GM15510 (cell line): ENCODE data around the gene FLNB.

ENCODE experiments used
- POLR2A ChIP-seq: IDR thresholded peaks from 3 replicates; pipeline ENCODE4 v1.6.1; 2011; ENCODE audit warnings: borderline replicate concordance; ENCODE audit not compliant: insufficient read length; ENCODE audit errors: extremely low read depth

FLNB gene

DNA sequence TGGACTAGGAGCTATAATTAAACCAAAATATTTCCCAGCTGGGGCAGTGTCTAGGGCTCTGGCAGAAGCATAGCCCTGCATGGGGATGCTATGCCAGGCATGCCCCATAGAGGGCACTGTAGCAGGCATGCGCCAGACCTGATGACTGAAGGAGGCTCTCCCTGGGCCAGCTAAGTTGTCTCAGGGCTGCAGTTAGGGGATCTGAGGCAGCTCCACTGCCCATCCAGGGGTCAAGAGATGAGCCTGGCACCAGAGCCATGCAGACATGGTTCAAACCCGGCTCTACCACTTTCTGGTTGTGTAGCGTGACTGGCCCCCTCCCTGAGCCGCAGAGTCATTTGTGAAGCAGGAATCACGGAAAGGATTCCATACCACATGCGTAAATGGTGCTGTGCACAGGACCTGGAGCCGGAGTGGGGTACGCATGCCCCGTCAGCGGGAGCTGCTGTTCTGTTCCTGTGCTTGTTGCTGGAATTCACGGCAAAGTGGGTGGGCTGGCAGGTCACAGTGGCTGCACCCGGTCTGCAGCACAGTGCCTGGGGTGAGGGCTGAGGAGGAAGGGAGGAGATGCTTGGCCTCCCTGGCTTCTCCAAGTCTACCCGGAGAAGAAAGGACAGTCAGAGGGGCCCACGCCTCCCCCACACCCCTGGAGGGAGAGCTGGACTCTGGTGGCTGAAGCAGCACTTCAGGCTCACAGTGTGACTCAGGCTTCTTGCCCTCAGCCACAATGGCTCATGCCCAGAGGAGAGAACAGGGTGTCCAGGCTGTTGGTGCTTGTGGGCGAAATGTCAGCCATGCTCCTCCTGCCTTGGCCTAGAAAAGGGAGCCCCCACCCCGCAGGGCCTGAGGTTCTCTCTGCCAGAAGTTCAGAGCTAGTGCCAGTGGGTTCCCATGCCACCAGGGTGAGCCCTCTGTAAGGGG, 159.5 kb downstream of the FLNB start:
- no peak for TF ChIP-seq POLR2A

DNA sequence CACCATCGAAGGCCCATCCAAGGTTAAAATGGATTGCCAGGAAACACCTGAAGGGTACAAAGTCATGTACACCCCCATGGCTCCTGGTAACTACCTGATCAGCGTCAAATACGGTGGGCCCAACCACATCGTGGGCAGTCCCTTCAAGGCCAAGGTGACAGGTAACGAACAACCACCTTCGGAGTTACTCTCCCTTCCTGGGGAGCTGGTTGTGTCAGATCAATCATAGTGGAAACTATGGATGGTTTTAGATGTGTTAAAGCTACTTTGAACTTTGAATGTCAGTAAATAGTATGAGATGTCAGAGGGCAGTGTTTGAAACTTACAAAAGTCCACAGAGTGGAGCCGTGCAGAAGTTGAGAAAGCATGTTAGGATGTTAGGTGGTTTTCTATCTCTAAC, 160.3 kb downstream of the FLNB start:
- TF ChIP-seq POLR2A = no peak

DNA sequence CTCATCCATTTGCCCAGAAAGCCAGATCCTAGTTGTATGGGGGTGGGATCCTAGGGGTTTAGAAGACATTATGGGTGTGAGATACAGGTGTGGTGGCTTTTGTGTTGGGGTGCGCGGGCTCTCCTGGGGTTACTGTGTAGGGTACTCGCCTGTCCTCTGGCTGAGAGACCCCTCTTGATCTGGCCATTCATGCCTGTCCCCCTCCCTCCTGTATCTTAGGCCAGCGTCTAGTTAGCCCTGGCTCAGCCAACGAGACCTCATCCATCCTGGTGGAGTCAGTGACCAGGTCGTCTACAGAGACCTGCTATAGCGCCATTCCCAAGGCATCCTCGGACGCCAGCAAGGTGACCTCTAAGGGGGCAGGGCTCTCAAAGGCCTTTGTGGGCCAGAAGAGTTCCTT, 161.1 kb downstream of the FLNB start:
- TF ChIP-seq POLR2A = no peak

DNA sequence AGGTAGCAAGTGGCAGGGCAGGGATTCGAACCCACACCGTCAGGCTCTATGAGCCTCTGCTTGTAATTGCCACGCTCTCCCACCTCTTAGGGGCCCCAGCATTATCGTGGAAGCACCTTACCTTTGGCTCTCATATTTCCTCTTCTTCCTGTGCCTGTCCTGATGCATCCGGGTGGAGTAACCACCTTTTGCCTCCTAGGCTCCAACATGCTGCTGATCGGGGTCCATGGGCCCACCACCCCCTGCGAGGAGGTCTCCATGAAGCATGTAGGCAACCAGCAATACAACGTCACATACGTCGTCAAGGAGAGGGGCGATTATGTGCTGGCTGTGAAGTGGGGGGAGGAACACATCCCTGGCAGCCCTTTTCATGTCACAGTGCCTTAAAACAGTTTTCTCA, 162.2 kb downstream of the FLNB start:
- no peak for TF ChIP-seq POLR2A

DNA sequence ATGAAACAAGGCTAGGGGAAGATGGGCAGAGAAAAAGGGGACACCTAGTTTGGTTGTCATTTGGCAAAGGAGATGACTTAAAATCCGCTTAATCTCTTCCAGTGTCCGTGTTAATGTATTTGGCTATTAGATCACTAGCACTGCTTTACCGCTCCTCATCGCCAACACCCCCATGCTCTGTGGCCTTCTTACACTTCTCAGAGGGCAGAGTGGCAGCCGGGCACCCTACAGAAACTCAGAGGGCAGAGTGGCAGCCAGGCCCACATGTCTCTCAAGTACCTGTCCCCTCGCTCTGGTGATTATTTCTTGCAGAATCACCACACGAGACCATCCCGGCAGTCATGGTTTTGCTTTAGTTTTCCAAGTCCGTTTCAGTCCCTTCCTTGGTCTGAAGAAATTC, 162.9 kb downstream of the FLNB start:
- no peak for TF ChIP-seq POLR2A

DNA sequence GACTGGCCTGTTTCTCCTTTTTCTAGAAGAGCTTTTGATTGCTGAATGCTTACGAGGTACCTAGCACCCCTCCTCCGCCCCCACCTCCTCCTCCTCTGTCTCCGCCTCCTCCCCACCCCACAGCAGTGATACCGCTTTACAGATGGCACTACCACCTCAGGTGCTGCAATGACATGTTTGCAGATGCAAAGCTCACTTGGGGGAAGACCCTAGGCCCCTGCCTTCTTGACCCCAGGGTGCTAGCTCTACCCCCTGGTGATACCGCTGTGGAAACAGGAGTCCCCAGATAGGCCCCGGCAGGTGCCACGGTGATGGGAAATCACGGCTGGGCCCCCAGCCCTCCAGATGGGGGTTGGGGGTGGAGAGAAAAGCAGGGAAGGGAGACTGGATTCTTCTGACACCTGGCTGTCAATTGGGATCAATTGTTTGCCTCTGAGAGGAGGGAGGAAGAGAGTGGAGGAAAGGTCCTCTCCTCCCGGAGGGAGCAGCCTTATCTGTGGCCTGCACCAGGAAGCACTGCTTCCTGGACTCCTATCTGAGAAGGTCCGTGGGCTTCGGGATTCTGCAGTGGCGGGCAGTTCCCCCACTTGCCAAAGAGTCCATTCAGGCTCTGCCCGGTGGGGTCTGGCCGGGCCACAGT, 164.9 kb downstream of the FLNB start:
- TF ChIP-seq POLR2A = no peak

DNA sequence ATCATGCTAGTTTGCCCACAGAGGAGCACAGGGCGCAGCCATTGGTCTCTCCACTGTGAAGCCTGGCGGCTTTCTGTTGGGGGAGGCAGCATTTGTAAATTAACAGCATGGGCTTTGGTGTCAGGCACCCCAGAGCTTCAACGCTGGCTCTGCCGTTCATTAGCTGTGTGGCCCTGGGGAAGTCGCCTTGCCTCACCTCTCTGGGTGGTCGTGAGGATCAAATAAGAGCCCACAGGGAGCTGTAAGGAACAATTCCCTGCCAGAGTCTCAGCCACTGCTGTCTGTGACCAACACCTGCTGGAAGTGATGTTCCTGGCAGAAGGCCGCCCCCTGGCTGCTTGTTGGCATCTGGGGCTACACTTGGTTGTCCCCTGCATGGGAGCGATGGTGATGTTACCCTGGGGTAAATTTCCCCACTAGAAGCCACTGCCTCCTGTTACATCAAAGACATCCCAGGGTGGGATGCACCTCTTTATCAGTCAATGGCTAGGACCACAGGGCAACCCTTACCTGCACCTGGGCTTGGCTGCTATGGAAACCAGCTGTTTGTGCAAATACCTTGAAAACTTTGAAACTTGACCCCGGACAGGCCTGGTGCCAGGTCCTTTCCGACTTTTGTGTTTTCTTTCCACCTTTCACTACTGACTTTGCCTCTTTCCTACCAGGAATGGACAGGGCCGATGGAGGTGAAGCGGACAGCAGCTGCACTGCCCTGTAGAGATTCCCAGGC, 165.6 kb downstream of the FLNB start:
- TF ChIP-seq POLR2A = no peak

DNA sequence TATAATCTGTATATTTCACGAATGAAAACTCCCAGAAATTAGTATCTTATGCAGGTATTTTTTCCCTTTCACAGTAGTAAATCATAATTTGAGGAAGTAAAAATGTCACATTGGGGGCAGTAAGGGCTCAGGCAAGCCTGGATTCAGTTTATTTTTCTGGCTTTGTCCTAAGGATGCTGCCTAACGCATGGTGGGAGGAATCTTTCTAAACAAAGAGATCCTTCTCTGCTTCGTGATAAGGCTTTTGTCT, 166.9 kb downstream of the FLNB start:
- TF ChIP-seq POLR2A = no peak

DNA sequence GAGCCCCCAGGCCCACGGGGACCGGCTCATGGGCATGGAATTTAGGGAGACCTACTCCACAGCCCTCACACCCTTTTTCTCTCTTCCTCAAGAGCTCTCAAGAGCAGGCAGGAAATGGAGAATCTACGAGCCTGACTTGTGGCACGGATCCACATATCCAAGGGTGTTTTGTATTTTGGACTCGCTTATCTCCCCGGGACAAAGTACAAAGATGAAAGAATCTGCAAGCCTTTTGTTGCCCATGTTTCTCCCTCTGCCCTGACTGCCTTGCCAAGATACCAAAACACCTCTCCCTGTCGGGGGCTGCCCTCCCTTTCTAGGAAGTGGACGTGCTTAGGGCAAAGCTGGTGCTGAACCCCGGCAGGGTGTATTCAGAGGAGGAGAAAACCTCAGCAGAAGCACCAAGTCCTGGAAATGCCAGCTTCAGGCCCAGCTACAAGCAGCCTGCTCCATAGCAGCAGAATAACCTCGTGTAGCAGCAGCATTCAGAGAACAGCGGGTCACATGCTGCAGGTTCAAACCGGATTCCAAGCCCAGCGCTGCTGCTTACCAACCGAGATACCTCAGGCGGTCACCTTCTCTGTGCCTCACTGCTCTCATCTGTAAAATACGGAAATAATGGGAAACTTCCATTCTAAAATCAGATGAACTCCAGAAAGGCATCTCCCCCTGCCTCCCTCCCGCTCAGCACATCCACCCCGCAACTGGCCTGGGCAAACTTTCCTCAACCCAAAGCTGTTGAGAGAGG, 167.4 kb downstream of the FLNB start:
- no peak for TF ChIP-seq POLR2A

DNA sequence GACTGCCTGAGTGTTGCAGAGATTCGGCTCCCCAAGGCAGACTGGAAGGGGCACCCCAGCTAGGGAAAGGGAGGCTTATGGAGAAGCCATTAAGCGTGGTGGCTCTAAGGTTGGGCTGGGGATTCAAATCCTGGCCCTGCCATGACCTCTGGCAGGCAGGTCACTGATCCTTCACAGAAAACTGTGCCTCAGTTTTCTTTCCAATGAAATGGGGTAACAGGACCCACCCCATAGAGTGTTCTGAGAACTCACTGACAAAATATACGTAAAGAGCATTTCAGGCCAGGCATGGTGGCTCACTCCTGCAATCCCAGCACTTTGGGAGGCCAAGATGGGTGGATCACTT, 167.9 kb downstream of the FLNB start:
- no peak for TF ChIP-seq POLR2A

DNA sequence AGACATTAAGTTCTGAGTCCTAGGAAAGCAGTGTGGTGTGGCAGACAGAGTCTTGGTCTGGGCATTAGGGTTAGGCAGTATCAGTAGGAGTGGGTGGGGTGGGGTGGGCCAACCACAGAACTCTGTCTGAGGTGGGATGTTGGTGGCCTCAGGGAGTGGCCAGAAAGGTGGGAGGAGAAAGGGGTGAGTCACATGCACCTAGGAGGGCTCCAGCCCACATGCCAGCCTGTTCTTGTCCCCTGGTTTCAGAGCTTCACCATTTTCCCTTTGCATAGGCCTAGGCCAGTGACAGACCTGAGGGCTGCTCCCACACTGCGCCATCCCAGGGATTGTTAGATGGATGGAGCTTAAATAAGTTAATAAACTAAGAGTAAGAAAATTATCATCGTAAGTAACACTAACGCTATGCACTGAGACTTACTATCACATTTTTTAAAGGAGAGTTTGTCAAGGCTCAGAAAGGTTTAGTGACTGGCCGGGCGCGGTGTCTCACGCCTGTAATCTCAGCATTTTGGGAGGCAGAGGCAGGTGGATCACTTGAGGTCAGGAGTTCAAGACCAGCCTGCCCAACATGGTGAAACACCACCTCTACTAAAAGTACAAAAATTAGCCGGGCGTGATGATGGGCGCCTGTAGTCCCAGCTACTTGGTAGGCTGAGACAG, 168.7 kb downstream of the FLNB start:
- TF ChIP-seq POLR2A = no peak

DNA sequence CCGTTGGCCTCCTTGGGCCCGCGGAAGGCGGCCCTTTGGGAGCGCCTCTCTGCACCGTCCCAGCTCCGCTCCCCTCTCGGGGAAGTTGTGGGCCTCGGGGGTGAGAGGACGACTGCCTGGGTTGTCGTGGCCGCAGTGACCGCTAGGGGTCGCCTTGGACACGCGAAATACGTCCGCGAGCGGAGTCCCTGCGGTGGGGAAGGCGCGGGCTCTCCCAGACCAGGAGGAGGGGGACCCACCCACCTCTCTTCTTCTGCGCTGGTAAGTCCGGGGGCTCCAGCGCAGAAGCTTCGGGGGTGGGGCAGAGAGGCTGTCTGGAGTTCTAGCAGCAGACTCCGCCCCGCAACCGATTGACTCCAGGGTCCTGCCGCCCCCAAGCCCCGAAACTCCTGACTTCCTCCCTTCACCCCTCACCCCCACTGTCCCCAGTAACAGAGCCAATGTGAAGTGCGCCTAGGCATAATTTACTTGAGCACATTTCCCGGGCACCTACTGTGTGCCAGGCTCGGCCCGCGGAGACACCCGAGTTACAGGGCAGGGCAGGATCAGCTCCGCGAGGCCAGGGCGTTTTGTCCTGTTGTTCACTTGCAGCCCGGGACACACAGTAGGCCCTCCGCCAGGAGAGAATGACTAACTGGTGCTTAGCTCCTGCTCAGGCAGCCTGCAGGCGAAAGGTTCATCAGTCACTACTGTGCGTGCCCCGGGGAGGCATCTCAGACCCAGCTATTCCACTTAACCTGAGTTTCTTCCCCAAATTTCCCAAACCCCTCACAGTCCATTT, 169.7 kb downstream of the FLNB start:
- no peak for TF ChIP-seq POLR2A

DNA sequence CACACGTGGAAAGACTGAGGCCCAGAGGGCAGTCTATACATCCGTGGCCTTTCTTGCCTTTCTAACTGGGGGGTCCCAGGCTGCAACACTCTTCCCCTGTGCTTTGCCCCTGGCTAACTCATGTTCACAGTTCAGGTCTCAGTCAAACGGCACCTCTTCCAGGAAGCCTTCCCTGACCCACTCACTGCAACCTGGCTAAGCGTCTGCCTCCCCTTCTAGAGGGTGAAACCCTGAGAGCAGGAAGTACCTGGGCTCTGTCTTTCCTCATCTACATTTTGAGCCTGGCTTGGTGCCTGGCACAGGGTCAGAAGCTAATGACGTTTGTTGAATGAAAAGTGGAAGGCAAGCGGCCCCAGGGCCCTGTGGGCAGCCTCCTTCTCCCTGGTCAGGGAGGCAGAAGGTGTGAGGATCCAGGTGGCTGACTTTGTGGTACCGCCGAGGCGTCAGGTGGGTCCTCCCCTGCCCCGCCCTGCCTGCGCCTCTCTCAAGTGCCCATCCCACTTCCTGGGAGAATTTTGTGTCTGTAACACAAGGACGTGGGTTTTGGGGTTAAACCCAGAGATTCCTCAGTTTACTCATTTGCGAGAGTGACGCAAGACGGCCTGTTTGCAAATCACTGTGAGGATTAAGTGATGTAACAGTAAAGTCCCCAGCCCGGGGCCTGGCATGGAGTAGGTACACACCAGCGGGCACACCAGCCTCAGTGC, 170.5 kb downstream of the FLNB start:
- TF ChIP-seq POLR2A = no peak
